Breast epithelium (tissue), 3 donors: ENCODE data around the gene LMBR1.

Experiments used
- CTCF ChIP-seq, 3 donors: fragments of 450-650 bp; IDR thresholded peaks; one replicate each; pipeline ENCODE4 v1.5.1; 2016 to 2017; ENCODE audit warnings: antibody characterized with exemption in 3 of 3, mild to moderate bottlenecking in 3 of 3, moderate library complexity in 3 of 3
- POLR2A ChIP-seq: fragments of 450-650 bp; IDR thresholded peaks from one replicate; pipeline ENCODE4 v1.6.1; 2016; ENCODE audit warnings: antibody characterized with exemption, mild to moderate bottlenecking, moderate library complexity

- TF ChIP-seq CTCF (IDR thresholded peaks at IDR 0.05), result no peak
- TF ChIP-seq POLR2A, result no peak
Observed at GRCh38 chr7:156889746-156890145, 3.2 kb downstream of the LMBR1 start.
